SU-DHL-6 (cell line): ENCODE results near the gene UBL3.

Experiments used
- EZH2phosphoT487 ChIP-seq: fragments of 200-600 bp; sonication (generic), shearing (Covaris generic); conservative IDR thresholded peaks from 2 replicates; pipeline ENCODE4 v1.6.1; 2018; ENCODE audit warnings: mild to moderate bottlenecking, antibody characterized with exemption, low read length, moderate library complexity, mixed read lengths
- TF ChIP-seq, protein P1 (sequence below): fragments of 200-600 bp; sonication (generic); IDR thresholded peaks from one replicate; pipeline ENCODE4 v1.5.1; 2017; ENCODE audit warnings: antibody characterized with exemption, mild to moderate bottlenecking, low read length, moderate library complexity; ENCODE audit not compliant: insufficient read depth, poor library complexity, severe bottlenecking

DNA sequence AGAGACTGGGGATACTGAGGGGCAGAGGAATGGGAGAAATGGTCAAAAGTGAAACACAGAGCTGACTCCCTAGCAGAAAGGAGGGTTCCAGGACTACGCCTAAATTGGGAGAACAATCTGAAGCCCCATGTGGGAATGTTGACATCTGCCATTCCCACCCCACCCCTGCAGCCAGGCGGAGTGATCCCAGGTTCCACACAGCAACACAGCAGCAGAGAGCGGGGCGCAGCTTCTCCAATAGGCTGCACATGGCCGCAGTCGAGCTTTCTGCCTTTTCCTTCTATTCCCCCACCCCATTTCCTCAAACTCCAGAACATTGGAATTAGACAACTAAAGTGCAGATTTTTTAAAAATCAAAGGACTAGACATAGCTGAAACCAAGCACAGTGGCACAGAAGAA lies 104.7 kb downstream of the UBL3 start:
- TF ChIP-seq, protein P1, sequence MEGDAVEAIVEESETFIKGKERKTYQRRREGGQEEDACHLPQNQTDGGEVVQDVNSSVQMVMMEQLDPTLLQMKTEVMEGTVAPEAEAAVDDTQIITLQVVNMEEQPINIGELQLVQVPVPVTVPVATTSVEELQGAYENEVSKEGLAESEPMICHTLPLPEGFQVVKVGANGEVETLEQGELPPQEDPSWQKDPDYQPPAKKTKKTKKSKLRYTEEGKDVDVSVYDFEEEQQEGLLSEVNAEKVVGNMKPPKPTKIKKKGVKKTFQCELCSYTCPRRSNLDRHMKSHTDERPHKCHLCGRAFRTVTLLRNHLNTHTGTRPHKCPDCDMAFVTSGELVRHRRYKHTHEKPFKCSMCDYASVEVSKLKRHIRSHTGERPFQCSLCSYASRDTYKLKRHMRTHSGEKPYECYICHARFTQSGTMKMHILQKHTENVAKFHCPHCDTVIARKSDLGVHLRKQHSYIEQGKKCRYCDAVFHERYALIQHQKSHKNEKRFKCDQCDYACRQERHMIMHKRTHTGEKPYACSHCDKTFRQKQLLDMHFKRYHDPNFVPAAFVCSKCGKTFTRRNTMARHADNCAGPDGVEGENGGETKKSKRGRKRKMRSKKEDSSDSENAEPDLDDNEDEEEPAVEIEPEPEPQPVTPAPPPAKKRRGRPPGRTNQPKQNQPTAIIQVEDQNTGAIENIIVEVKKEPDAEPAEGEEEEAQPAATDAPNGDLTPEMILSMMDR, result no peak
- TF ChIP-seq EZH2phosphoT487, result no peak
